ENCODE measurements around the gene CSAD.

DNA sequence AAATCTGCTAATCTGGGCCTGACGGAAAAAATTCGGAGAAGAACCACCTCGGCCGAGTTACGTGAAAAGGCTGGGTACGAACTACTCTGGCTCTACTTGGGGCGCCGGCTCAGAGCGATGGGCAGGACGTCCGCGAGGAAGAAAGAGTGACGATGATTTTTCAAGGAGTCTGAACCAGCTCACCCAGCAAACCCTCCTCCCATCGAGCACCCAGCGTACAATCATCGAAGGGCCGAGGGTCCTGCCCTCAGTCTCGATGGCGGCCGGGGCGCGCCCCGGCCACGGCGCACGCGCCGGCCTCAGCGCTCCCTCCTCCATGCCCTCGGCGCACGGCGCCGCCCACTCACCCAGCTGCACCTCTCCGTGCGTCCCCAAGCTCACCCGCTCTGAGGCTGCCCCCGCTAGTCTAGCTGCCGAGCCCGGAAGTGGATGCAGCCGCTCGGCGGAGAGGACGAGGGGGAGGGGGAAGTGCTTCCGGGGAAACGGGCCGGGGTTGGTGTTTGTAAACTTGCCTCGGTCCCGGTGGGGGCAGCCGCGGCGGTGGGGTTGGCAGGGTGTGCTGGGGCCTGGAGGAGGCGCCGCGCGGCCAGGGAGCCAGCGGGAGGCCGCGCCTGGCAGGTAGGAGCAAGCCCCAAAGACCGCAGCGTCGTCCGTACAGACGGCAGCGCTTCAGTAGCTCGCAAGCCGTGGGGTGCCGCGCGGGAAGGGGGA, at the start of gene CSAD, which contains the start of gene ZNF740:
- TF ChIP-seq CTCF (IDR thresholded peaks at IDR 0.05; ENCODE audit: extremely low read depth in 1 of 2, insufficient read depth in 1 of 2, low read depth in 1 of 2, low read length in 2 of 2) (no peak), MAX (IDR thresholded peaks at IDR 0.05; ENCODE audit: insufficient read depth, insufficient read length) (peak; percentile 24), POLR2A (IDR thresholded peaks at IDR 0.05; ENCODE audit: low read depth, low read length) (peak; percentile 87), POLR2AphosphoS5 (IDR thresholded peaks at IDR 0.05; ENCODE audit: insufficient read depth, low read depth, low read length) (peak; percentile 54), EZH2 (IDR thresholded peaks at IDR 0.05; ENCODE audit: borderline replicate concordance, low read depth, low read length, severe bottlenecking) (no peak), MYC (IDR thresholded peaks at IDR 0.05; ENCODE audit: low read depth, low read length) (no peak), FOS (IDR thresholded peaks at IDR 0.05; ENCODE audit: borderline replicate concordance, insufficient read depth, low read length) (no peak)

All from endothelial cell of umbilical vein (primary cell).